GM12872 (cell line): ENCODE results near the gene LST1.

Experiments
- TF ChIP-seq, protein P1 (sequence below): IDR thresholded peaks from 3 replicates; pipeline ENCODE4 v1.5.1; 2011; ENCODE audit warnings: low read depth, mild to moderate bottlenecking, low read length, moderate library complexity; ENCODE audit not compliant: insufficient read depth

Gene LST1

DNA sequence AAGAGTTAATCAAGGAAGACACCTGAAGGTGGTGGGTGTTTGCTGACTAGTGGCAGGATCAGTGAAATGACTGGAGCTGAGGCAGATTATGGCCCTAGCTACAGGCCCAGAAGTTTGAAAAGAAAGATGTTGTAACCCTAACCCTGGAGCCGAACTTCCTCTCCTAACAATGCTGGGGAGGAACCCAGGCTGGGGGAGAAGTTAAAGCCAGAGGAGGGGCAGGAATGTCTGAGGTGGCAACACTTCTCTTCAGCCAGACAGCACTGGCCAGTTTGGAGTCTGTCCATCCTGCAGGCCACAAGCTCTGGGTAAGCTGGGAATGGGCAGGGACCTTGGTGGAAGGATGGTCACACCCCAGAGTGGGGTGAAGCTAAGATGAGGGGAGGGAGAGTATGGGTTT is at the start of gene LST1:
Gene LST1 (plus strand): TSS at position 270 of the 400 bp plus-strand sequence. CDS start 1,023 bp downstream, outside the sequence.
- TF ChIP-seq, protein P1, sequence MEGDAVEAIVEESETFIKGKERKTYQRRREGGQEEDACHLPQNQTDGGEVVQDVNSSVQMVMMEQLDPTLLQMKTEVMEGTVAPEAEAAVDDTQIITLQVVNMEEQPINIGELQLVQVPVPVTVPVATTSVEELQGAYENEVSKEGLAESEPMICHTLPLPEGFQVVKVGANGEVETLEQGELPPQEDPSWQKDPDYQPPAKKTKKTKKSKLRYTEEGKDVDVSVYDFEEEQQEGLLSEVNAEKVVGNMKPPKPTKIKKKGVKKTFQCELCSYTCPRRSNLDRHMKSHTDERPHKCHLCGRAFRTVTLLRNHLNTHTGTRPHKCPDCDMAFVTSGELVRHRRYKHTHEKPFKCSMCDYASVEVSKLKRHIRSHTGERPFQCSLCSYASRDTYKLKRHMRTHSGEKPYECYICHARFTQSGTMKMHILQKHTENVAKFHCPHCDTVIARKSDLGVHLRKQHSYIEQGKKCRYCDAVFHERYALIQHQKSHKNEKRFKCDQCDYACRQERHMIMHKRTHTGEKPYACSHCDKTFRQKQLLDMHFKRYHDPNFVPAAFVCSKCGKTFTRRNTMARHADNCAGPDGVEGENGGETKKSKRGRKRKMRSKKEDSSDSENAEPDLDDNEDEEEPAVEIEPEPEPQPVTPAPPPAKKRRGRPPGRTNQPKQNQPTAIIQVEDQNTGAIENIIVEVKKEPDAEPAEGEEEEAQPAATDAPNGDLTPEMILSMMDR, result no peak

- TF ChIP-seq, protein P1, result no peak
These were observed 47.2 kb upstream of the LST1 start for GRCh38 chr6:31538805-31539400.

GRCh38 chr6:31540640-31541039 is 45.4 kb upstream of the LST1 start:
- TF ChIP-seq, protein P1, result no peak

DNA sequence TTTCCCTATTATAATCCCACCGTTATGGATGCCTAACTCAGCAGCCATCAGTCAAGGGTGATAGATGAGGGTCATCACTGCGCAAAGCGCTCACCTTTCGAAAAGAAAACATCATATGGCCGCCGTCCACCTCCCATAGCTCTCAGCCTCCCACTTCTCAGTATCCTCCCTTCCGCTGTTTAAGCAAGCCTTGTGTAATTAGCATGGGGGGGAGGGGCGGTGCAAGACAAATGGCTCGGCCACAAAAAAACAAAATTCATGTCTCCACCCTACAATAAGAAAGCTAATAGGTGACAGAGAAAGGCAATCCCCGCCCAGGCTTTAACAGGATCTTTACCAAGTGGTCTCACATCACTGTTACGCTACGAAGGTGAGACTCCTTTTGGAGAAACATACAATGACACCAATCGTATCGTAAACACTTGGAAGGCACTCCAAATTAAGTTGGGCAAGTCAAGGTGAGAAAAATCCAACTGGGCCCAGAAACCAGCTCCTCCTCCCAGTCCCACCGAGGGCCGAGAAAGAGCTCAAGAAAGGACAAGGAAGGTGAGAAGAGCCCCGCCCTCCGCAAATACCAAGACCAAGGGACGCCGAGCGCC is 44.9 kb upstream of the LST1 start:
- TF ChIP-seq, protein P1, result no peak

- TF ChIP-seq, protein P1, result no peak
These were observed 44.2 kb upstream of the LST1 start, which contains the start of gene DDX39B for GRCh38 chr6:31541658-31542521. Gene DDX39B (minus strand): TSS chr6:31542003. CDS start chr6:31540532, 1,471 bp downstream.

DNA sequence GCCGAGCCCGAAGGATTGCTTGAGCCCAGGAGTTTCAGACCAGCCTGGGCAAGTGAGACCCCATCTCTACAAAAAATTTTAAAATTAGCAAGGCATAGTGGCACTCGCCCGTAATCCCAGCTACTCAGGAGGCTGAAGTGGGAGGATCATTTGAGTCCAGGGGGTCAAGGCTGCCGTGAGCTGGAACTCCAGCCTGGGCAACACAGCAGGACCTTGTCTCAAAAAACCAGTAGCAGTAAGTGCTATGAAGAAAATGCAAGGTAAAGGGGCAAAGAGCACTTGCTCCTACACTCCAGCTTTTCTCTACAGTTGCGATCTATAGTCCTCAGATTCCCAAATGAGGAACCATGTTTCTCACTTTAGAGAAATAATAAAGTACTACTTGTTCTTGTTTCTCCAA is 42.4 kb upstream of the LST1 start:
- TF ChIP-seq, protein P1, result no peak

DNA sequence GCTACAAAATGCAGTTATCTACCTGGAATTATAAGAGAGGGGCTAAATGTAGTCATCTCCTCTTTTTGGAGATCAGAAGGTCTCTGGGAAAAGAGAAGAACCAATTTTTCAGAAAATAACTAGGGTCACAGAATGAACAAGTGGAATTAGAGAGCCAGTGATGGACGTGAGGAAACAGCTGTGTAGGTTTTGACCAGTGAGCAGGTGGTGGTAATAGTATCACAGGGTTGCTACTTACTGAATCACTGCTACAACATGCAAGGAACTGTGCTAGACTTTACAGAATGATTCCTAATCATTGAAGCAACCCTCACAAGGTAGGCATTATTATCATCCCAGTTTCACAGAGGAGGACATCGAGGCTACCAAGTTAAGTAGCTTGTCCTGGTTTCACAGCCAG is 41.4 kb upstream of the LST1 start:
- TF ChIP-seq, protein P1, result no peak
